ENCODE results near the gene VAV3. TPM values are rescaled to one million over a fixed set of nuclear protein-coding genes. Genes with fewer than 3 reads are reported as not detected.
"Not testable (repeated sequence)": the region's sequence is repeated elsewhere in the genome, so short reads cannot be mapped to it uniquely, and the experiment has no call there.

VAV3 gene
- total and polyA plus RNA-seq, 2 donors (not counting 1 experiment from before 2014, with no cell fraction given): not detected

GRCh38 chr1:107895403-107896191 is 69.4 kb downstream of the VAV3 start:
- no peak for DNase-seq (ENCODE audit: low read depth in 2 of 2)

GRCh38 chr1:107894605-107895004 is 70.4 kb downstream of the VAV3 start:
- H4K20me1 ChIP-seq (ENCODE audit: control insufficient read depth, extremely low read depth, insufficient read depth, low read length): no peaks in the 10 kb centered on the region
- no peak overlapping the region for H2AFZ ChIP-seq (ENCODE audit: low read length)
- H3K4me3 ChIP-seq (replicated peaks in 1 of 4; ENCODE audit: control extremely low read depth in 1 of 4, insufficient read depth in 1 of 4, low read depth in 3 of 4, low read length in 4 of 4): no peak overlapping the region
- no peak overlapping the region for H3K9ac ChIP-seq (ENCODE audit: insufficient read depth, low read length)
- no peak overlapping the region for H3K4me2 ChIP-seq (ENCODE audit: extremely low read depth, insufficient read depth, low read length)
- no peaks in the 10 kb centered on the region for H3K4me1 ChIP-seq (ENCODE audit: control insufficient read depth, extremely low read depth, insufficient read depth, low read length)
- no peaks in the 10 kb centered on the region for H3K36me3 ChIP-seq (ENCODE audit: control insufficient read depth, insufficient read depth, low read length)
- no peaks in the 10 kb centered on the region for H3K79me2 ChIP-seq (ENCODE audit: control insufficient read depth, insufficient read depth, low read length)
- no peaks in the 10 kb centered on the region for H3K27me3 ChIP-seq (ENCODE audit: control insufficient read depth, insufficient read depth, low read length)
- no peak for DNase-seq (ENCODE audit: low read depth in 2 of 2)
- no peak for TF ChIP-seq CTCF (conservative IDR thresholded peaks at IDR 0.05 in 1 of 2, IDR thresholded peaks at IDR 0.05 in 1 of 2; ENCODE audit: low read depth in 1 of 2, low read length in 2 of 2)
- no peak for TF ChIP-seq EZH2 (IDR thresholded peaks at IDR 0.05; ENCODE audit: low read length, missing control alignments)
- no peaks in the 10 kb centered on the region for H3K9me3 ChIP-seq (ENCODE audit: control insufficient read depth, insufficient read depth, low read depth, low read length)
- no peak overlapping the region for H3K27ac ChIP-seq (ENCODE audit: insufficient read depth, low read length)

More at GRCh38 chr1:107895403-107896191, 69.4 kb downstream of the VAV3 start:
- no peaks in the 10 kb centered on the region for H3K4me1 ChIP-seq (ENCODE audit: control insufficient read depth, extremely low read depth, insufficient read depth, low read length)
- TF ChIP-seq EZH2 (IDR thresholded peaks at IDR 0.05; ENCODE audit: low read length, missing control alignments) (no peak), CTCF (conservative IDR thresholded peaks at IDR 0.05 in 1 of 2, IDR thresholded peaks at IDR 0.05 in 1 of 2; ENCODE audit: low read depth in 1 of 2, low read length in 2 of 2) (no peak)
- H3K27ac ChIP-seq (ENCODE audit: insufficient read depth, low read length): no peak overlapping the region
- H3K9me3 ChIP-seq (ENCODE audit: control insufficient read depth, insufficient read depth, low read depth, low read length): no peaks in the 10 kb centered on the region
- H4K20me1 ChIP-seq (ENCODE audit: control insufficient read depth, extremely low read depth, insufficient read depth, low read length): no peaks in the 10 kb centered on the region
- H3K4me2 ChIP-seq (ENCODE audit: extremely low read depth, insufficient read depth, low read length): no peak overlapping the region
- no peak overlapping the region for H3K4me3 ChIP-seq (replicated peaks in 1 of 4; ENCODE audit: control extremely low read depth in 1 of 4, insufficient read depth in 1 of 4, low read depth in 3 of 4, low read length in 4 of 4)
- H3K79me2 ChIP-seq (ENCODE audit: control insufficient read depth, insufficient read depth, low read length): no peaks in the 10 kb centered on the region
- no peak overlapping the region for H3K9ac ChIP-seq (ENCODE audit: insufficient read depth, low read length)
- H3K27me3 ChIP-seq (ENCODE audit: control insufficient read depth, insufficient read depth, low read length): no peaks in the 10 kb centered on the region
- H3K36me3 ChIP-seq (ENCODE audit: control insufficient read depth, insufficient read depth, low read length): no peaks in the 10 kb centered on the region
- no peak overlapping the region for H2AFZ ChIP-seq (ENCODE audit: low read length)

- H3K4me2 ChIP-seq (ENCODE audit: extremely low read depth, insufficient read depth, low read length); H3K9me3 ChIP-seq (ENCODE audit: control insufficient read depth, insufficient read depth, low read depth, low read length): not testable (repeated sequence)
Observed at GRCh38 chr1:107893350-107893749, 71.6 kb downstream of the VAV3 start.

More at GRCh38 chr1:107893350-107893749, 71.6 kb downstream of the VAV3 start:
- H3K79me2 ChIP-seq (ENCODE audit: control insufficient read depth, insufficient read depth, low read length); H3K4me3 ChIP-seq (replicated peaks in 1 of 4; ENCODE audit: control extremely low read depth in 1 of 4, insufficient read depth in 1 of 4, low read depth in 3 of 4, low read length in 4 of 4); H3K36me3 ChIP-seq (ENCODE audit: control insufficient read depth, insufficient read depth, low read length); DNase-seq (ENCODE audit: low read depth in 2 of 2); H3K9ac ChIP-seq (ENCODE audit: insufficient read depth, low read length); H3K27ac ChIP-seq (ENCODE audit: insufficient read depth, low read length); H3K27me3 ChIP-seq (ENCODE audit: control insufficient read depth, insufficient read depth, low read length); H3K4me1 ChIP-seq (ENCODE audit: control insufficient read depth, extremely low read depth, insufficient read depth, low read length); H4K20me1 ChIP-seq (ENCODE audit: control insufficient read depth, extremely low read depth, insufficient read depth, low read length); H2AFZ ChIP-seq (ENCODE audit: low read length): not testable (repeated sequence)

Data from fibroblast of lung (primary cell).